Ascending aorta (tissue), 2 donors: ENCODE results near the gene ZCCHC14. TPM values are rescaled to one million over a fixed set of nuclear protein-coding genes. Genes with fewer than 3 reads are reported as not detected.
"Not testable (repeated sequence)": the region's sequence is repeated elsewhere in the genome, so short reads cannot be mapped to it uniquely, and the experiment has no call there.

Source experiments
- DNase-seq, 2 donors: peaks; one replicate each; pipeline ENCODE4 v3.0.0-alpha.2; 2019; ENCODE audit warnings: low spot score in 2 of 2
- H3K27ac ChIP-seq, 2 donors: fragments of 200-600 bp; sonication (generic); one replicate each; pipeline ENCODE4 v1.5.1; 2016 to 2017; ENCODE audit warnings: mild to moderate bottlenecking in 1 of 2
- H3K27me3 ChIP-seq: fragments of 200-600 bp; sonication (generic); one replicate; pipeline ENCODE4 v1.5.1; 2017
- H3K36me3 ChIP-seq, 2 donors: fragments of 200-600 bp; sonication (generic); one replicate each; pipeline ENCODE4 v1.5.1; 2016
- H3K4me1 ChIP-seq, 2 donors: fragments of 200-600 bp; sonication (generic); one replicate each; pipeline ENCODE4 v1.5.1; 2016 to 2017; ENCODE audit warnings: mild to moderate bottlenecking in 1 of 2
- H3K4me3 ChIP-seq, 2 donors: fragments of 200-600 bp; sonication (generic); one replicate each; pipeline ENCODE4 v1.5.1; 2016 to 2017; ENCODE audit warnings: mild to moderate bottlenecking in 1 of 2
- H3K9me3 ChIP-seq, 2 donors: fragments of 200-600 bp; sonication (generic); one replicate each; pipeline ENCODE4 v1.5.1; 2016
- intact Hi-C: fragments of 100-400 bp; cut with DNase I; formaldehyde crosslinking; loops from one replicate; pipeline ENCODE4 v1.15.1; 2023
- total RNA-seq: library from RNA; depleted of rRNA; stranded (reverse); fragments of >200 nt; gene quantifications from one replicate; pipeline ENCODE4 v1.1.0, GENCODE V29; 2016
- TF ChIP-seq, protein P1 (sequence below), 3 experiments: fragments of 200-600 bp in 2 of 3; fragments of 450-650 bp in 1 of 3; sonication (generic) in 2 of 3; IDR thresholded peaks; one replicate each; pipeline ENCODE4 v1.5.1; 2016 to 2019; ENCODE audit warnings: antibody characterized with exemption in 3 of 3, mild to moderate bottlenecking in 1 of 3, moderate library complexity in 1 of 3

Gene ZCCHC14
- total RNA-seq, 1 donor from 2014 or later, result 131 TPM

GRCh38 chr16:87528690-87529579 lies 36.1 kb upstream of the ZCCHC14 start:
- peaks cover 0 to 14% of the 10 kb centered on the region in 2 donors for H3K9me3 ChIP-seq
- no peaks in the 10 kb centered on the region for H3K4me1 ChIP-seq
- H3K36me3 ChIP-seq, result no peaks in the 10 kb centered on the region

DNA sequence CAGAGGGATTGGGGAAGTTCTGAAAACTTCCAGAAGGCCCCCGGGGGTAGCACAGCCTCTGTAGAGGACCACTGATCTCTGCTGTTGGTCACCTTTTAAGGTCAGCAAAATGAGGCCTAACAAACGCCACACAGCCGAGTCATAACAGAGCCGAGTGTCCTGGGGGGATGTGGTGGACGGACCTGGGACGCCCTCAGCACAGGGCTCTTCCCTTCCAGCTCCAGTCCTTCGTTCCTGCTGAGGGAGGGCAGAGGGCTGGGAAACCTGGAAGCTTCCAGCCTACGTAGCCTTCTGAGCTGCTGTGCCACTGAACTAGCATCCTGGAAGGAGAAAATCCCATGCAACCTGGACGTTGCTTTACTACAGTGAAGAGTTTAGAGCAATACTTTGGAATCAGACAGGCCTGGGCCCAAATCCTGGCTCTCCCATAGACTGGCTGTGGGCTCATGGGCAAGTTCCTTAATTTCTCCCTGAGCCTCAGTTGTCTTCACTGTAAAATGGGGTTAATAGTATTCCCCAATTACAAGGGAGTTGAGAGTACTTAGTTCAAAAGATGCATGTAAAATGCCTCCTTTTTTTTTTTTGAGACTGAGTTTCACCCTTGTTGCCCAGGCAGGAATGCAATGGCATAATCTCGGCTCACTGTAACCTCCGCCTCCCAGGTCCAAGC lies 34.4 kb upstream of the ZCCHC14 start:
- H3K9me3 ChIP-seq, result peaks cover 0 to 8% of the 10 kb centered on the region in 2 donors
- H3K36me3 ChIP-seq, result no peaks in the 10 kb centered on the region
- no peaks in the 10 kb centered on the region for H3K4me1 ChIP-seq
- intact Hi-C loops, result no loop called here
- TF ChIP-seq, protein P1, sequence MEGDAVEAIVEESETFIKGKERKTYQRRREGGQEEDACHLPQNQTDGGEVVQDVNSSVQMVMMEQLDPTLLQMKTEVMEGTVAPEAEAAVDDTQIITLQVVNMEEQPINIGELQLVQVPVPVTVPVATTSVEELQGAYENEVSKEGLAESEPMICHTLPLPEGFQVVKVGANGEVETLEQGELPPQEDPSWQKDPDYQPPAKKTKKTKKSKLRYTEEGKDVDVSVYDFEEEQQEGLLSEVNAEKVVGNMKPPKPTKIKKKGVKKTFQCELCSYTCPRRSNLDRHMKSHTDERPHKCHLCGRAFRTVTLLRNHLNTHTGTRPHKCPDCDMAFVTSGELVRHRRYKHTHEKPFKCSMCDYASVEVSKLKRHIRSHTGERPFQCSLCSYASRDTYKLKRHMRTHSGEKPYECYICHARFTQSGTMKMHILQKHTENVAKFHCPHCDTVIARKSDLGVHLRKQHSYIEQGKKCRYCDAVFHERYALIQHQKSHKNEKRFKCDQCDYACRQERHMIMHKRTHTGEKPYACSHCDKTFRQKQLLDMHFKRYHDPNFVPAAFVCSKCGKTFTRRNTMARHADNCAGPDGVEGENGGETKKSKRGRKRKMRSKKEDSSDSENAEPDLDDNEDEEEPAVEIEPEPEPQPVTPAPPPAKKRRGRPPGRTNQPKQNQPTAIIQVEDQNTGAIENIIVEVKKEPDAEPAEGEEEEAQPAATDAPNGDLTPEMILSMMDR (IDR thresholded peaks at IDR 0.05), result no peak
- H3K27me3 ChIP-seq, result no peaks in the 10 kb centered on the region
- H3K27ac ChIP-seq, result no peak overlapping the region
- no peak overlapping the region for H3K4me3 ChIP-seq
- DNase-seq, result no peak

More at GRCh38 chr16:87528690-87529579, 36.1 kb upstream of the ZCCHC14 start:
- no peaks in the 10 kb centered on the region for H3K27me3 ChIP-seq
- H3K4me3 ChIP-seq, result no peak overlapping the region
- TF ChIP-seq, protein P1 (IDR thresholded peaks at IDR 0.05), result no peak
- no peak overlapping the region for H3K27ac ChIP-seq
- intact Hi-C loops, result no loop called here
- no peak for DNase-seq

GRCh38 chr16:87526238-87526947 lies 33.6 kb upstream of the ZCCHC14 start:
- Histone ChIP-seq H3K4me1 (no peaks in the 10 kb centered on the region), H3K4me3 (no peak overlapping the region), H3K36me3 (no peaks in the 10 kb centered on the region), H3K9me3 (peaks cover 0 to 8% of the 10 kb centered on the region in 2 donors), H3K27ac (no peak overlapping the region), H3K27me3 (no peaks in the 10 kb centered on the region)
- TF ChIP-seq, protein P1 (IDR thresholded peaks at IDR 0.05), result no peak
- no peak for DNase-seq
- intact Hi-C loops, result no loop called here

GRCh38 chr16:87525352-87525751 lies 32.5 kb upstream of the ZCCHC14 start:
- Histone ChIP-seq H3K4me1 (no peaks in the 10 kb centered on the region), H3K4me3 (no peak overlapping the region), H3K9me3 (peaks cover 0 to 7% of the 10 kb centered on the region in 2 donors), H3K27ac (no peak overlapping the region), H3K27me3 (no peaks in the 10 kb centered on the region), H3K36me3 (no peaks in the 10 kb centered on the region)
- DNase-seq, result no peak
- intact Hi-C loops, result no loop called here
- TF ChIP-seq, protein P1 (IDR thresholded peaks at IDR 0.05), result no peak

DNA sequence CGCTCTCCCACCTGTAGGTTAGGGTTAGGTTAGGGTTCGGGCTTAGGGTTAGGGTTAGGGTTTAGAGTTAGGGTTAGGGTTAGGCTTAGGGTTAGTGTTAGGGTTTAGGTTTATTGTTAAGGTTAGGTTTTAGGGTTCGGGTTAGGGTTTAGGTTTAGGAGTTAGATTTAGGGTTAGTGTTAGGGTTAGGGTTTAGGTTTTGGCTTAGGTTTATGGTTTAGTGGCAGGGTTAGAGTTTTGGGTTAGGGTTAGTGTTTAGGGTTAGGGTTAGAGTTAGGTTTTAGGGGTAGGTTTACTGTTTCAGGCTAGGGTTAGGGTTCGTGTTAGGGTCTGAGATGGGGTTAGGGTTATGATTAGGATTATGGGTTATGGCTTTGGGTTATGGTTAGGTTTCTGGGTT lies 31.6 kb upstream of the ZCCHC14 start:
- DNase-seq, result no peak
- no peaks in the 10 kb centered on the region for H3K27me3 ChIP-seq
- no peak overlapping the region for H3K27ac ChIP-seq
- peaks cover 0 to 3% of the 10 kb centered on the region in 2 donors for H3K4me1 ChIP-seq
- H3K9me3 ChIP-seq, result no peaks in the 10 kb centered on the region
- TF ChIP-seq, protein P1 (IDR thresholded peaks at IDR 0.05), result no peak
- no peak overlapping the region for H3K4me3 ChIP-seq
- intact Hi-C loops, result no loop called here
- no peaks in the 10 kb centered on the region for H3K36me3 ChIP-seq

GRCh38 chr16:87523605-87524004 lies 30.8 kb upstream of the ZCCHC14 start:
- H3K4me1 ChIP-seq, result peaks cover 5 to 11% of the 10 kb centered on the region in 2 donors
- H3K4me3 ChIP-seq, H3K36me3 ChIP-seq, H3K9me3 ChIP-seq, H3K27me3 ChIP-seq, intact Hi-C loops, H3K27ac ChIP-seq, DNase-seq: not testable (repeated sequence)

- peak overlapping the region in 1 of 2 donors; percentile 63 for H3K27ac ChIP-seq
- H3K4me3 ChIP-seq, H3K27me3 ChIP-seq, H3K36me3 ChIP-seq, DNase-seq, H3K9me3 ChIP-seq, intact Hi-C loops: not testable (repeated sequence)
- peaks cover 9 to 23% of the 10 kb centered on the region in 2 donors for H3K4me1 ChIP-seq
Measured at GRCh38 chr16:87521764-87522163, 28.9 kb upstream of the ZCCHC14 start.

- Histone ChIP-seq H3K27ac (peak overlapping the region; percentile 95 to 99), H3K4me1 (peaks cover 9 to 26% of the 10 kb centered on the region in 2 donors), H3K4me3 (peak overlapping the region in 1 of 2 donors; percentile 52)
- not testable (repeated sequence) for H3K27me3 ChIP-seq, DNase-seq, H3K9me3 ChIP-seq, H3K36me3 ChIP-seq
- intact Hi-C loops, result loop anchor here (2.0 kb wide), 2 partner anchors 52 to 62 kb away; no protein-coding TSS in a partner anchor
Measured at GRCh38 chr16:87519170-87519569, 26.3 kb upstream of the ZCCHC14 start.
